GM12878 (cell line): ENCODE measurements around the gene SMG9. TPM values are rescaled to one million over a fixed set of nuclear protein-coding genes. Genes with fewer than 3 reads are reported as not detected.

Experiments
- ATAC-seq: fragments of 200-7000 bp; cut with Tn5 transposase; 3 replicates; pipeline ENCODE4 v1.9.1; 2020; ENCODE audit warnings: mild to moderate bottlenecking, moderate library complexity
- BruUV-seq: library from RNA; stranded (reverse); fragments of 400-500 nt; replicated peaks from 2 replicates; lab custom pipeline; 2021; lab: Mats Ljungman, UMichigan
- CTCF ChIA-PET: fragments of 300-600 bp; sonication (Branson Sonifier 250); formaldehyde crosslinking; extraction: SDS; loops from one replicate; lab custom pipeline; 2021; ENCODE audit warnings: inconsistent platforms; lab: Yijun Ruan, JAX
- POLR2A ChIA-PET: fragments of 350-600 bp; formaldehyde crosslinking; extraction: SDS; loops from one replicate; lab custom pipeline; 2021; ENCODE audit warnings: inconsistent platforms; lab: Charles Lee
- RAD21 ChIA-PET: fragments of 300-600 bp; sonication (Branson Sonifier 250); formaldehyde crosslinking; loops from one replicate; lab custom pipeline; 2023; ENCODE audit warnings: antibody characterized with exemption; ENCODE audit not compliant: unreplicated experiment; lab: Charles Lee
- SMC1A ChIA-PET: fragments of 300-600 bp; sonication (Branson Sonifier 250); formaldehyde crosslinking; loops from one replicate; lab custom pipeline; 2023; ENCODE audit not compliant: unreplicated experiment, uncharacterized antibody; lab: Charles Lee
- DNase-seq: peaks from one replicate; pipeline ENCODE4 v3.0.0-alpha.2; 2011; ENCODE audit warnings: low read depth, low spot score
- FAIRE-seq: peaks from 3 replicates; lab custom pipeline; 2011; peaks lifted over from hg19 to GRCh38; lab: Jason Lieb, UNC
- H2AFZ ChIP-seq: 2 replicates; pipeline ENCODE4 v1.6.0; 2011; ENCODE audit warnings: low read depth, low read length, control low read depth; ENCODE audit not compliant: control insufficient read depth
- H3K27ac ChIP-seq: 2 replicates; pipeline ENCODE4 v1.5.1; 2011; ENCODE audit warnings: control low read depth; ENCODE audit not compliant: control insufficient read depth, insufficient read depth
- H3K27me3 ChIP-seq, 2 experiments: replicated peaks in 1 of 2; 2 replicates each; pipeline versions ENCODE4 v1.6.0 to v1.6.1; 2011; ENCODE audit warnings: low read length in 1 of 2; ENCODE audit not compliant: control insufficient read depth in 2 of 2, insufficient read depth in 2 of 2
- H3K36me3 ChIP-seq, 2 experiments: 2 replicates each; pipeline ENCODE4 v1.5.1; 2011; ENCODE audit warnings: low read length in 1 of 2; ENCODE audit not compliant: control insufficient read depth in 2 of 2, insufficient read depth in 2 of 2
- H3K4me1 ChIP-seq: 2 replicates; pipeline ENCODE4 v1.6.1; 2011; ENCODE audit warnings: mild to moderate bottlenecking, low read length, moderate library complexity, mixed read lengths; ENCODE audit not compliant: control insufficient read depth, insufficient read depth
- H3K4me2 ChIP-seq: 2 replicates; pipeline ENCODE4 v1.6.0; 2011; ENCODE audit warnings: control low read depth; ENCODE audit not compliant: control insufficient read depth, insufficient read depth
- H3K4me3 ChIP-seq: fragments of 200-600 bp; sonication (generic); 2 replicates; pipeline ENCODE4 v1.5.1; 2016
- H3K79me2 ChIP-seq: 2 replicates; pipeline ENCODE4 v1.6.0; 2011; ENCODE audit warnings: low read length; ENCODE audit not compliant: control insufficient read depth, insufficient read depth
- H3K9ac ChIP-seq: 2 replicates; pipeline ENCODE4 v1.8.0; 2011; ENCODE audit warnings: low read length, control low read depth, mixed read lengths; ENCODE audit not compliant: control insufficient read depth, insufficient read depth
- H3K9me3 ChIP-seq: replicated peaks from 3 replicates; pipeline ENCODE4 v1.5.1; 2011; ENCODE audit warnings: mild to moderate bottlenecking, low read length; ENCODE audit not compliant: control insufficient read depth, insufficient read depth
- H4K20me1 ChIP-seq: 2 replicates; pipeline ENCODE4 v1.6.0; 2011; ENCODE audit not compliant: control insufficient read depth, insufficient read depth
- BCL11A ChIP-seq: IDR thresholded peaks from 2 replicates; pipeline ENCODE4 v1.6.1; 2011; ENCODE audit warnings: low read depth, low read length
- BHLHE40 ChIP-seq, 2 experiments: fragments of 450-650 bp in 1 of 2; IDR thresholded peaks; 2 replicates each; pipeline ENCODE4 v1.6.1; 2011 to 2017; ENCODE audit warnings: low read depth in 2 of 2, borderline replicate concordance in 1 of 2, improper control_type of control experiment in 1 of 2, low read length in 1 of 2, mild to moderate bottlenecking in 1 of 2
- E4F1 ChIP-seq: fragments of 450-650 bp; IDR thresholded peaks from 2 replicates; pipeline ENCODE4 v1.6.1; 2018; ENCODE audit warnings: borderline replicate concordance, mild to moderate bottlenecking; ENCODE audit not compliant: partially characterized antibody
- EGR1 ChIP-seq, 2 experiments: IDR thresholded peaks; 1 replicate in 1 of 2; 2 replicates in 1 of 2; pipeline ENCODE4 v1.6.1; 2011 to 2012; ENCODE audit warnings: low read depth in 2 of 2, low read length in 2 of 2, borderline replicate concordance in 1 of 2, mild to moderate bottlenecking in 1 of 2, moderate library complexity in 1 of 2
- EZH2 ChIP-seq: IDR thresholded peaks from 2 replicates; pipeline ENCODE4 v1.6.1; 2012; ENCODE audit warnings: low read depth, mild to moderate bottlenecking, control low read depth, inconsistent platforms, low read length, borderline replicate concordance; ENCODE audit not compliant: control insufficient read depth
- IRF4 ChIP-seq: IDR thresholded peaks from 2 replicates; pipeline ENCODE4 v1.6.1; 2011; ENCODE audit warnings: low read depth, low read length
- MEF2A ChIP-seq: IDR thresholded peaks from 2 replicates; pipeline ENCODE4 v1.6.1; 2011; ENCODE audit warnings: low read depth, mild to moderate bottlenecking, low read length, moderate library complexity; ENCODE audit not compliant: insufficient read depth
- NFYB ChIP-seq: IDR thresholded peaks from 2 replicates; pipeline ENCODE4 v1.6.1; 2011; ENCODE audit warnings: low read depth, mild to moderate bottlenecking, low read length, improper control_type of control experiment, moderate library complexity; ENCODE audit not compliant: insufficient read depth
- NR2C2 ChIP-seq: IDR thresholded peaks from 2 replicates; pipeline ENCODE4 v1.6.1; 2011; ENCODE audit warnings: borderline replicate concordance, low read depth; ENCODE audit not compliant: control insufficient read depth, insufficient read length
- PAX8 ChIP-seq: fragments of 450-650 bp; IDR thresholded peaks from 2 replicates; pipeline ENCODE4 v1.6.1; 2017; ENCODE audit warnings: mild to moderate bottlenecking, moderate library complexity
- POLR2AphosphoS2 ChIP-seq: IDR thresholded peaks from 2 replicates; pipeline ENCODE4 v1.6.1; 2011; ENCODE audit warnings: low read depth, mild to moderate bottlenecking, low read length, improper control_type of control experiment, moderate library complexity
- RAD51 ChIP-seq: fragments of 450-650 bp; IDR thresholded peaks from 2 replicates; pipeline ENCODE4 v1.6.1; 2016; ENCODE audit warnings: moderate library complexity, mild to moderate bottlenecking, inconsistent platforms
- RB1 ChIP-seq: fragments of 450-650 bp; formaldehyde crosslinking; IDR thresholded peaks from 2 replicates; pipeline ENCODE4 v1.6.1; 2017; ENCODE audit warnings: mild to moderate bottlenecking, borderline replicate concordance
- SMAD1 ChIP-seq: fragments of 450-650 bp; IDR thresholded peaks from 2 replicates; pipeline ENCODE4 v1.6.1; 2018; ENCODE audit warnings: mild to moderate bottlenecking, low read depth; ENCODE audit not compliant: partially characterized antibody
- STAT3 ChIP-seq: IDR thresholded peaks from 2 replicates; pipeline ENCODE4 v1.6.1; 2011; ENCODE audit warnings: low read depth, low read length, improper control_type of control experiment
- TCF12 ChIP-seq: IDR thresholded peaks from 2 replicates; pipeline ENCODE4 v1.6.1; 2011; ENCODE audit warnings: low read depth, mild to moderate bottlenecking, low read length
- ZBED1 ChIP-seq: IDR thresholded peaks from 2 replicates; pipeline ENCODE4 v1.6.1; 2016; ENCODE audit warnings: borderline replicate concordance
- ZNF24 ChIP-seq: fragments of 450-650 bp; IDR thresholded peaks from 2 replicates; pipeline ENCODE4 v1.6.1; 2017; ENCODE audit warnings: antibody characterized with exemption, mild to moderate bottlenecking
- WGBS: methylation state at CpG from one replicate; pipeline ENCODE4 v1.1.6; 2016; ENCODE audit warnings: low lambda C conversion rate; ENCODE audit not compliant: insufficient replicate concordance, insufficient coverage; ENCODE audit errors: missing lambda C conversion rate; 5-methylcytosine and 5-hydroxymethylcytosine counted together
- in situ Hi-C: fragments of 300-500 bp; cut with MboI; formaldehyde crosslinking; loops from 9 replicates; pipeline ENCODE4 v1.14.3; 2018; ENCODE audit warnings: mixed read lengths
- intact Hi-C: fragments of 100-400 bp; cut with micrococcal nuclease; formaldehyde crosslinking; loops from one replicate; pipeline ENCODE4 v1.14.2; 2022; ENCODE audit not compliant: unreplicated experiment
- polyA plus RNA-seq, 11 experiments: library from polyadenylated mRNA; depleted of rRNA in 4 of 11; unstranded in 6 of 11; stranded (reverse) in 5 of 11; fragments of >200 nt; fragmentation: Nextera tagmentation in 4 of 11; fragmentation: Illumina TruSeq in 1 of 11; extraction: Ambion mirVana in 4 of 11; extraction: Trizol in 1 of 11; gene quantifications; 1 replicate in 1 of 11; 2 replicates in 10 of 11; pipeline versions ENCODE4 v1.2.1 to v1.2.3, GENCODE V29; 2011 to 2016; ENCODE audit warnings: inconsistent platforms in 2 of 11, missing spikeins in 2 of 11, low read depth in 1 of 11
- total RNA-seq, 4 experiments: library from RNA; depleted of rRNA in 3 of 4; stranded (reverse); fragments of >200 nt in 3 of 4; fragmentation: Illumina TruSeq in 1 of 4; extraction: Trizol in 1 of 4; gene quantifications; 2 replicates each; pipeline versions ENCODE4 v1.2.1 to v1.2.3, GENCODE V29; 2013 to 2021
- TF ChIP-seq, protein P1 (sequence below): fragments of 450-650 bp; IDR thresholded peaks from 2 replicates; pipeline ENCODE4 v1.6.1; 2017; ENCODE audit warnings: mild to moderate bottlenecking, moderate library complexity

The SMG9 gene
- total and polyA plus RNA-seq, 10 of the 15 experiments (the other 5 are each of a cell fraction or from before 2014, with no cell fraction given) = 0.69 to 52.2 (median 28.1) TPM

- SMC1A ChIA-PET = no interaction called here
- no peaks in the 10 kb centered on the region for H3K27me3 ChIP-seq
- no peaks in the 10 kb centered on the region for H3K79me2 ChIP-seq
- H3K4me1 ChIP-seq = no peaks in the 10 kb centered on the region
- whole genome bisulfite sequencing = 38% methylated on average over 5 of the region's 5 CpGs
- no peak overlapping the region for H3K9ac ChIP-seq
- in situ Hi-C loops = no loop called here
- ATAC-seq (no peak), DNase-seq (no peak), FAIRE-seq (no peak)
- RAD21 ChIA-PET = no interaction called here
- H3K4me3 ChIP-seq = no peak overlapping the region
- intact Hi-C loops = no loop called here
- no peaks in the 10 kb centered on the region for H3K36me3 ChIP-seq
- no peak overlapping the region for H3K4me2 ChIP-seq
- no peaks in the 10 kb centered on the region for H3K9me3 ChIP-seq
- CTCF ChIA-PET = no interaction called here
- POLR2A ChIA-PET = no interaction called here
- no peaks in the 10 kb centered on the region for H4K20me1 ChIP-seq
- no peak overlapping the region for H3K27ac ChIP-seq
- BruUV-seq = no TSS peak
- no peak overlapping the region for H2AFZ ChIP-seq
- TF ChIP-seq EZH2 (no peak), ZBED1 (no peak), SMAD1 (no peak), RB1 (no peak), IRF4 (no peak), RAD51 (no peak), E4F1 (no peak), BHLHE40 (IDR thresholded peaks at IDR 0.05; ENCODE audit: borderline replicate concordance in 1 of 2, low read depth in 2 of 2, low read length in 1 of 2) (no peak), BCL11A (no peak), MEF2A (no peak), ZNF24 (no peak), EGR1 (IDR thresholded peaks at IDR 0.05; ENCODE audit: borderline replicate concordance in 1 of 2, low read depth in 2 of 2, low read length in 2 of 2) (no peak), PAX8 (no peak), POLR2AphosphoS2 (no peak), NFYB (no peak), STAT3 (no peak), NR2C2 (no peak), TCF12 (no peak)
- TF ChIP-seq, protein P1, sequence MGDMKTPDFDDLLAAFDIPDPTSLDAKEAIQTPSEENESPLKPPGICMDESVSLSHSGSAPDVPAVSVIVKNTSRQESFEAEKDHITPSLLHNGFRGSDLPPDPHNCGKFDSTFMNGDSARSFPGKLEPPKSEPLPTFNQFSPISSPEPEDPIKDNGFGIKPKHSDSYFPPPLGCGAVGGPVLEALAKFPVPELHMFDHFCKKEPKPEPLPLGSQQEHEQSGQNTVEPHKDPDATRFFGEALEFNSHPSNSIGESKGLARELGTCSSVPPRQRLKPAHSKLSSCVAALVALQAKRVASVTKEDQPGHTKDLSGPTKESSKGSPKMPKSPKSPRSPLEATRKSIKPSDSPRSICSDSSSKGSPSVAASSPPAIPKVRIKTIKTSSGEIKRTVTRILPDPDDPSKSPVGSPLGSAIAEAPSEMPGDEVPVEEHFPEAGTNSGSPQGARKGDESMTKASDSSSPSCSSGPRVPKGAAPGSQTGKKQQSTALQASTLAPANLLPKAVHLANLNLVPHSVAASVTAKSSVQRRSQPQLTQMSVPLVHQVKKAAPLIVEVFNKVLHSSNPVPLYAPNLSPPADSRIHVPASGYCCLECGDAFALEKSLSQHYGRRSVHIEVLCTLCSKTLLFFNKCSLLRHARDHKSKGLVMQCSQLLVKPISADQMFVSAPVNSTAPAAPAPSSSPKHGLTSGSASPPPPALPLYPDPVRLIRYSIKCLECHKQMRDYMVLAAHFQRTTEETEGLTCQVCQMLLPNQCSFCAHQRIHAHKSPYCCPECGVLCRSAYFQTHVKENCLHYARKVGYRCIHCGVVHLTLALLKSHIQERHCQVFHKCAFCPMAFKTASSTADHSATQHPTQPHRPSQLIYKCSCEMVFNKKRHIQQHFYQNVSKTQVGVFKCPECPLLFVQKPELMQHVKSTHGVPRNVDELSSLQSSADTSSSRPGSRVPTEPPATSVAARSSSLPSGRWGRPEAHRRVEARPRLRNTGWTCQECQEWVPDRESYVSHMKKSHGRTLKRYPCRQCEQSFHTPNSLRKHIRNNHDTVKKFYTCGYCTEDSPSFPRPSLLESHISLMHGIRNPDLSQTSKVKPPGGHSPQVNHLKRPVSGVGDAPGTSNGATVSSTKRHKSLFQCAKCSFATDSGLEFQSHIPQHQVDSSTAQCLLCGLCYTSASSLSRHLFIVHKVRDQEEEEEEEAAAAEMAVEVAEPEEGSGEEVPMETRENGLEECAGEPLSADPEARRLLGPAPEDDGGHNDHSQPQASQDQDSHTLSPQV = no peak
Observed at GRCh38 chr19:43681821-43682220, 72.9 kb downstream of the SMG9 start.
